ENCODE measurements around the gene RRP36.
"Not testable (repeated sequence)": the region's sequence is repeated elsewhere in the genome, so short reads cannot be mapped to it uniquely, and the experiment has no call there.

Gene RRP36

DNA sequence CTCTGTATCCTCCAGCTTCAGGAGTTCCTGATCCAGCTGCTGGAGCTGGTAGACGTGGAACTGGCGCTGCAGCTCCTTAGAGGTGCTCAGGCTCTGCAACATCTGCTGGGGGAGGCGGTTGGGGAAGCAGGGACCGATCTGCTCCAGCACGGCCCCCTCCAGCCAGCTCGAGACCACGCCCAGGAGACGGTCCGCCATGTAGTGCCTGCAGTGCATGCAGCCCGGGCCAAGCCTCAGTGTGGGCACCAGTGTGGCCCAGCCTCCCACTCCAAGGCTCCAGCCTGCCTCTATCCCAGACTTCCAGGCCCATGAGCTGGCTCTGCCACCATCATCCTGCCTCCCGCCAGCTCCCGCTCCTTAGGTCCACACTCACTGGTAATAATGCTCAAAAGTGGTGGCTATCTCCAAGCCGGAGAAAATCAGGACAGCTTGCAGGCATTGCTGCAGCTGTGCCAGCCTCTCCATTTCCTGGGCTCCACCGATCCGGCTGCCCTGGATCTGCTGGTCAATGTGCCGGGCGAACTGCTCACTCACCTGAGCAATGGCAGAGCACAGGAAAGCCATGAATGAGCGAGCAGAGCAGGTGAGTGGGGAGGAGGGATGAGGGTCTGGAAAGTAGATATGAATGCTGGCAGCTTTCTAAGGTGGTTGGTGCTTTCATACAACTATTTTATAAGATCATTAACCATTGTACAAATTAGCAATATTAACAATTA, 19.3 kb downstream of the RRP36 start:
- no peak for ATAC-seq
- DNase-seq (ENCODE audit: low spot score in 2 of 2), result no peak
- H3K27ac Mint-ChIP-seq, result peak overlapping the region; percentile 86

DNA sequence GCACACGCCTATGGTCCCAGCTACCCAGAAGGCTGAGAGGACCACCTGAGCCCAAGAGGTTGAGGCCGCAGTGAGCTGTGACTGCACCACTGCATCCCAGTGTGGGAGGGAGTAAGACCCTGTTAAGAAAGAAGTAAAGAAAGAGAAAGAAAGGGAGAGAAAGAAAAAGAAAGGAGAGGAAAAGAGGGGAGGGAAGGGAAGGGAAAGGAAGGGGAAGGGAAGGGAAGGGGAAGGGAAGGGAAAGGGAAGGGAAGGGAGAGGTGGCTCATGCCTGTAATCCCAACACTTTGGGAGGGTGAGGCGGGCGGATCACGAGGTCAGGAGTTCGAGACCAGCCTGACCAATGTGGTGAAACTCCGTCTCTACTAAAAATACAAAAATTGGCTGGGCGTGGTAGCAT, 20.1 kb downstream of the RRP36 start:
- H3K4me1 Mint-ChIP-seq, result peaks cover 12% of the 10 kb centered on the region
- H3K9me3 Mint-ChIP-seq; H3K4me3 Mint-ChIP-seq; ATAC-seq; DNase-seq (ENCODE audit: low spot score in 2 of 2): not testable (repeated sequence)
- peaks cover 94% of the 10 kb centered on the region for H3K36me3 Mint-ChIP-seq
- H3K27ac Mint-ChIP-seq, result peak overlapping the region; percentile 86

More for the DNA sequence above, 19.3 kb downstream of the RRP36 start:
- H3K4me1 Mint-ChIP-seq, result peaks cover 9% of the 10 kb centered on the region
- peaks cover 94% of the 10 kb centered on the region for H3K36me3 Mint-ChIP-seq
- H3K4me3 Mint-ChIP-seq, result no peak overlapping the region
- no peaks in the 10 kb centered on the region for H3K9me3 Mint-ChIP-seq

DNA sequence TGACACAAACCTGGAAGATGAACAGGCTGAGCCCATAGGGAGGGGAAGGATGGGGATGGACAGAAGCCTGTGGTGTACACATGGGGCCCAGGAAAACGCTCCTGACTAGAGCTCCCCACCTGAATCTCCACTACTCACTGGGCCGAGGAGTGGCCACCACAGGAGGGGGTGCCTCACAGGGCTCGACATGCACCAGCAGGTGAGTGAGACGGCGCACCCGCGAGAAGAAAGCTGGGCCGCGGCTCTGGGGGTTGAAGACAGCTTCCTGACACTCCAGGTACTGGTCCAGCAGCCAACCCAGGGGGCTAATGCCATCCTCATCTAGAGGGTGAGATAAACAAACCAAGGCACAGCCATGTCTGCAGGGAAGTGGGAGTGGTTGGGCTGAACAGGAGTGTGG, 21.9 kb downstream of the RRP36 start:
- H3K4me1 Mint-ChIP-seq, result peaks cover 13% of the 10 kb centered on the region
- DNase-seq (ENCODE audit: low spot score in 2 of 2) (no peak), ATAC-seq (no peak)
- H3K36me3 Mint-ChIP-seq, result peaks cover 91% of the 10 kb centered on the region
- peak overlapping the region; percentile 68 for H3K27ac Mint-ChIP-seq
- H3K9me3 Mint-ChIP-seq, result no peaks in the 10 kb centered on the region
- H3K4me3 Mint-ChIP-seq, result no peak overlapping the region

DNA sequence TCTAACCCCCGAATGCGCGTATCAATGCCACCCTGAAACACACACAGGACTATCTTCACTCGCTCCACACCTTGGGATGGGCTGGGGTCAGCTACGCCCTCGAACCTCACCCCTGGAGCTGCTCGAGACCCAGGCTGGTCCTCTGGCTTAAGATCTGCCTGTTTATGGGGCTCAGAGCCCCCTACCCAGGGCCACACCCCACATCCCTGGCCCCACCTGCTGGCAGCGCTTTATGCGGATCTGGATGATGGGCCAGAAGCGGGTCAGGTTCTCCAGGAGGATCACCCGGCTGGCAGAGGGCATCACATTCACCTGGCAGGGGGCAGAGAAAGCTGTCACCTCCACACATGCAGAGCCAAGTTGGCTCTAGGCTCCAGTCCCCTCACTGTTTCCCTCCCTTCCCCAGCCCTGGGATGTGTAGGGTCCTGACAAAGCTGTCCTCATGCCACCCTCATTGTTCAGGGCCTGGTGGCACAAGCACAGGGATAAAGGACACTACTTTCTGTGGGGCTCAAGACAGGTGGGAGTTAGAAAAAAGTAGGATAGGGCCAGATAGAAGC, 24.0 kb downstream of the RRP36 start:
- Mint-ChIP-seq H3K36me3 (peaks cover 91% of the 10 kb centered on the region), H3K4me1 (peaks cover 19% of the 10 kb centered on the region), H3K4me3 (no peak overlapping the region), H3K27ac (peak overlapping the region; percentile 9), H3K9me3 (no peaks in the 10 kb centered on the region)
- ATAC-seq (no peak), DNase-seq (ENCODE audit: low spot score in 2 of 2) (no peak)

DNA sequence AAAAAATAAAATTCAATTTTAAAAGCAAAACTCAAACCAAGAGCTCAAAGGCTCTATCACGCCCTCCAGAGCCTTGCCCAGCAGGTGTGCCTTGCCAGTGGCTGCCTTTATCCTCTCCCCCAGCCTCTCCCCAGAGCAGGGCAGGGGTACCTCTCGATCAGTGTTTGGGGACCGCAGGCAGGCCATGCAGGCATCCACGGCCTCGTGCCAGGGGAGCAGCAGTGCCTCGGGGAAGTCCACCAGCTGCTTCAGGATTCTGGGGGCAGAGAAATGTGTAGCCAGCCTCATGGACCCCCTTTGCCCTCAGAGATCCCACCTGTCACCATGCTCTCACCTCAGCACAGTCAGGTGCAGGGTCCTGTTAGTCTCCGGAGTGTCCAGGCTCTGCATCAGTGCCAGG, 26.6 kb downstream of the RRP36 start:
- Mint-ChIP-seq H3K27ac (peak overlapping the region; percentile 38), H3K9me3 (no peaks in the 10 kb centered on the region), H3K4me1 (peaks cover 40% of the 10 kb centered on the region), H3K4me3 (no peak overlapping the region), H3K36me3 (peaks cover 82% of the 10 kb centered on the region)
- no peak for DNase-seq (ENCODE audit: low spot score in 2 of 2)
- no peak for ATAC-seq

DNA sequence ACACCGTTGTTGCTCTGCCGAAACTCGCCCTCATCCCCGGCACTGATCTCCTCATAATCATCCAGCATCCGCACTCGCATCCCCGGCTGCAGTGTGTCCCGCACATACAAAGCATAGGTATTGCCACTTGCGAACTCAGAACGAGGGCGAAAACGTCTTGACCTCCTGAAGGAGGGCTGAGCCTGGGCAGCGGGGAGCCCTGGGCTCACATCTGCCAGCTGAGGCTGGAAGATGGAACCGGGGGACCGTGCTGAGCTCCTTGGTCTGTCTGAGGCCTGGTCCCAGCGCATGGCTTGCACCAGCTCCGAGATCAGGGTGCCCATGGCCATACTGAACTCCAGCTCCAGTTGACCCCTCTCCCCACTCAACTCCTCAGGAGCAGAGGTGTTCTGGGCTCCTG, 29.6 kb downstream of the RRP36 start:
- no peaks in the 10 kb centered on the region for H3K9me3 Mint-ChIP-seq
- peaks cover 51% of the 10 kb centered on the region for H3K4me1 Mint-ChIP-seq
- H3K36me3 Mint-ChIP-seq, result peaks cover 83% of the 10 kb centered on the region
- ATAC-seq (no peak), DNase-seq (ENCODE audit: low spot score in 2 of 2) (no peak)
- no peak overlapping the region for H3K4me3 Mint-ChIP-seq
- peak overlapping the region; percentile 99 for H3K27ac Mint-ChIP-seq

DNA sequence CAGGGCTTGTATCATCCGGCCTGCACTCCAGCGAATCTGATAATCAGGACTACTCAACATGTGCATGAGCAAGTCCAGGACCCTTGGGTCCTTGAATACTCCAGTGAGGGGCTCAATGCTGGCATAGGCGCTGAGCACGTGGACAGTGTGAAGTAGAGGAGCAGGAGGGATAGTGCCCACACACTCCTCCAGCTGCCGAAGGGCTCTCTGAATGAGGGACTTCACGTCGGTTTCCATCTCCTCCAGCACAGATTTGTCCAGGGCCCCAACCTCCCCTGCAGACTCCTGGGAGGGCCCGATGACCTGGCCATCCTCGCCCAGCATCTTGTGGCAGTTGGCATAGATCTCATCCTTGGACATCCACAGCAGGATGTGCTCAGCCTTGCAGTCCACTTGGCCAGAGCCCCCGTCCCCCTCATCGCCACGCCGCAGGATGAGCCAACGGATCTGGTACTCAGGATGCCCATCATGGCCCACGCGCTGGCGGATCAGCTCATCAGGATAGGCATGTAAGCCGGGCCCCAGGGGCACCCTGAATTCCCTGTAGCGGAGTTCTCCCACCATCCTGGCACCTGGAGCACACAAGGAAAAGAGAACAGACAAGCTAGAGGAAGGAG, 30.9 kb downstream of the RRP36 start:
- Mint-ChIP-seq H3K36me3 (peaks cover 90% of the 10 kb centered on the region), H3K4me1 (peaks cover 47% of the 10 kb centered on the region)
- no peak for ATAC-seq

DNA sequence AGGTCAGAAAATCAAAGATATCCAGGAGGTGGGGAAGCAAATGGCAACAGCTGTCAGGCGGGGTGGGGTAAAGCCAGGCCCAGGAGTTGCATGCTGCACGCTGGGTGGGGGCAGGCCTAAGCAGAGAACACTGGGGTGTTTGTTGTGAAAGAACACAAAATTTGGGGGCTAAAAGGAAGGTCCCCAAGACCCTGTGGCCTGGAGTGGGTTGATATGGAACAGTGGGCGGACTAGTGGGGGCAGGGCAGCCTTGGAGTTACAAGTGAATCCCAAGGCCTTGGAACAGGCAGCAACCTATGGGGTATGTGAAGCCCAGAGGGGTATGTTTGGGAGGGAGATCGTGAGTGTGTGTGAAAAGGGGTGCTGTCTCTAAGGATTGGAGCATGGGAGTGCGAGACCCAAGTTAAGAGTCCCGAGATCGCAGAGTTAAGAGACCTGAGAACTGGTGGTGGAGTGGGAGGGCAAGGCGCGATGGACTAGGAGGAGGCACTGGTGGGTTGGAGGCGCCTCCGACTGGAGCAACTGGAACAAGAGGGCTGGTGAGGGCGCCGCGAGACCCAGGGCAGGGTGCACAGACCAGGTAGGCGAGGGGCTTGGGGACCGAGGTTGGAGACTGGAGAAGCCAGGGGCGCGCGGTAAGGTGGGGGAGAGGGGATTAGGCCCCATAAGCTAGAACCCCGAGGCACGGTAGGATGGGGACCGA, 31.6 kb downstream of the RRP36 start:
- H3K36me3 Mint-ChIP-seq, result peaks cover 90% of the 10 kb centered on the region
- no peak for DNase-seq (ENCODE audit: low spot score in 2 of 2)
- H3K27ac Mint-ChIP-seq, result peak overlapping the region; percentile 99
- peak overlapping the region; percentile 97 for H3K4me3 Mint-ChIP-seq
- ATAC-seq, result peak; percentile 35
- H3K4me1 Mint-ChIP-seq, result peaks cover 51% of the 10 kb centered on the region
- no peaks in the 10 kb centered on the region for H3K9me3 Mint-ChIP-seq

More for the DNA sequence above, 30.9 kb downstream of the RRP36 start:
- DNase-seq (ENCODE audit: low spot score in 2 of 2), result no peak
- peak overlapping the region; percentile 97 for H3K4me3 Mint-ChIP-seq
- no peaks in the 10 kb centered on the region for H3K9me3 Mint-ChIP-seq
- H3K27ac Mint-ChIP-seq, result peak overlapping the region; percentile 99

DNA sequence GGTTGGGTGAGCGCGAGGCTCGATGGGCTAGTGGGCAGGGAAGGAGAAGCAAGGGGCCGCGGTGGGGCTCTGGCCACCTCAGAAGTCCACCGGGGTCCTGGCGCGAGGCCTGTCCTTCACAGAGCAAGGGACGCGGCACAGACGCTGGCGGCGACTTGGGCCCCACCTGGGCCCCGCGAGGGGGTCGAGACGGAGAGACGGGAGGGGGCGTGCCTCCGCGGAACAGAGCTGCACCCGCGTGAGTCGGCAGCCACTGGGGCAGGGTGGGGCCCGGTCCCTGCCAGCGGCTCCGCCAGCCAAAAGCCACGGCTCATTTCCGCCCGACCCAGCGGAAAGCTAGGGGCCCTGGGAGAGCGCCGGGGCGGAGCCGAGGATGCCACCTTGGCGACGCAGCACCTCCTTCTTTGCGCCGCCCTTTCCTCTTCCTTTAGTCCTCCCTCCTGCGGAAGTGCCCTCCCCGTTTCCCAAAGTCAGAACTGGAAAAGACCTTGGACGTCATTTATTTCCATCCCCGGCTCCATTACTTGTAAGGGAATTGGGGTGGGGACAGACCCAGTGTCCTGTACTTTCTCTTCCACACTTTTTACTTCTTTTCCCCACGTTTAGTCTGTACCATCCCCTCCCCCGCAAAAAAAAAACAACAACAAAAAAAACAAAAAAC, 32.3 kb downstream of the RRP36 start, which contains the start of gene CUL7:
CUL7 (minus strand) TSS at position 307 of the 661 bp plus-strand sequence. CDS start 1,063 bp downstream, outside the sequence.
- peak within 1 kb of the TSS; percentile 97 for H3K4me3 Mint-ChIP-seq
- peak within 1 kb of the TSS; percentile 99 for H3K27ac Mint-ChIP-seq
- H3K4me1 Mint-ChIP-seq, result peaks cover 58% of the 10 kb centered on the region
- peak; percentile 77 to 92 for DNase-seq (ENCODE audit: low spot score in 2 of 2)
- H3K36me3 Mint-ChIP-seq, result peaks cover 90% of the 10 kb centered on the region
- no peaks in the 10 kb centered on the region for H3K9me3 Mint-ChIP-seq
- ATAC-seq, result peak; percentile 98

DNA sequence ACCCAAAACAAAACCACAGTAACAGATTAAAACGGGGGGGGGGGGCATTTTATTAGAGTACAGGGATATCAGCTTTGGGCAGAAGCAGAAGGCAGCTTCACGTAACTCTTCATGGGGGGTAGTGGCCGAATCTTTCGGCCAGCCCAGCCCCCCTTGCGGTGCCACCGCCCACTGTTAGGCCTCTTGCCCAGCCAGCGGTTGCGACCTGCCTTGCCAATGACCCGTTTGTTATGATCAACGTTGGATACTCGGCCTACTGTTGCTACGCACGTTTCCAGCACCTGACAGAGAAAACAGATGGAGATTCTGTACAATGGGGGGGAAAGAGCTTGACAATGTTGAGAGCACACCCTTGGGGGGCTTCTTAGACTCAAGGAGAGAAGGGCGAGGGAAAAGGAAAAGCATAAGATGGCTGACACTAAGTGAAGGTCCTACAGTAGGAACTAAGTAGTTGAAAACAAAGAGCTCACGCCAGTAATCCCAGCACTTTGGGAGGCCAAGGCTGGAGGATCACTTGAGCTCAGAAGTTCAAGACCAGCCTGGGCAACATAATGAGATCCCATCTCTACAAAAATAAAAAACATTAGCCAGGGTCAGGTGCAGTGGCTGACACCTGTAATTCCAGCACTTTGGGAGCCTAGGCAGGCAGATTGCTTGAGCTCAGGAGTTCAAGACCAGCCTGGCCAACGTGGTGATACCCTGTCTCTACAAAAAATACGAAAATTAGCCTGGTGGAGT, 33.0 kb downstream of the RRP36 start:
- H3K4me1 Mint-ChIP-seq, result peaks cover 59% of the 10 kb centered on the region
- no peaks in the 10 kb centered on the region for H3K9me3 Mint-ChIP-seq
- peaks cover 84% of the 10 kb centered on the region for H3K36me3 Mint-ChIP-seq
- peak overlapping the region; percentile 97 for H3K4me3 Mint-ChIP-seq
- DNase-seq (ENCODE audit: low spot score in 2 of 2) (no peak), ATAC-seq (no peak)
- H3K27ac Mint-ChIP-seq, result peak overlapping the region; percentile 99

DNA sequence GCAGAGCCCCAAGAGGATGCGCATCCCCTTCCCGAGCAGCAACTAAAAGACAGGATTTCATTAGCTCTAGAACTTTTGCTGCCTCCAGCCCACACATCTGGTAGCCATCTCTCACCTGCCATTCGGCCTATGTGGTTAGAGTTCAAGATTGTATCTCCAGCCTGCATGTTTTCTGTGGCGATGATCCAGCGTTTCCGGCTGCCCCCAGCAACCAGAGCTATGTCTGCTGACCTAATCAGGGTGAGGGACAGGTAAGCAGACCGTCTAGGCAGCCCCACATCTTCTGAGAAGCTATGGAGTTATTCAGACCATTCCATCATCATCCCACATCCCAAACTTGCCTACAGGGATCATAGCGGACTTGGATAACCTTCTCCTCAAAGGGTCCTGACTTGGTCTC, 34.5 kb downstream of the RRP36 start:
- Mint-ChIP-seq H3K4me1 (peaks cover 58% of the 10 kb centered on the region), H3K4me3 (no peak overlapping the region), H3K27ac (peak overlapping the region; percentile 23), H3K36me3 (peaks cover 79% of the 10 kb centered on the region), H3K9me3 (no peaks in the 10 kb centered on the region)
- ATAC-seq (no peak), DNase-seq (ENCODE audit: low spot score in 2 of 2) (no peak)

DNA sequence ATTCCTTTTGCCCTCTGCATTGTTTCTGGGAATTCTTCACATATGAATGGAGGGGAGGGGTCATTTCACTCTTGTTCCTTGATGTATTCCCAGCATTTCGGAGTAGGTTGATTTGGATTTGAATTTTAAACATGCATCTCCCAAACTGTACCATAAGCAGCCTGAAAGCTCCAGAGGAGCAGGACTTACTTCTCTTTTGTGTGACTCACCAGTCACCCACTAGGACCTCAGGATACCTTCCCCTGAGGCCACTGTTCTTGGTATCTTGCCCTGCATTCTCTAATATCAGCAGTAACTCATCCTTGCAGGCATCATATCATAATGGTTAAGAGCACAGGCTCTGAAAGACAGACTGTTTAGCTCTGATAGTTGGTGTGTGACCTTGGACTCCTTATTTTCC, 37.1 kb downstream of the RRP36 start:
- peak overlapping the region; percentile 86 for H3K4me3 Mint-ChIP-seq
- ATAC-seq (no peak), DNase-seq (ENCODE audit: low spot score in 2 of 2) (no peak)
- peaks cover 64% of the 10 kb centered on the region for H3K36me3 Mint-ChIP-seq
- H3K4me1 Mint-ChIP-seq, result peaks cover 40% of the 10 kb centered on the region
- H3K9me3 Mint-ChIP-seq, result no peaks in the 10 kb centered on the region
- peak overlapping the region; percentile 98 for H3K27ac Mint-ChIP-seq

DNA sequence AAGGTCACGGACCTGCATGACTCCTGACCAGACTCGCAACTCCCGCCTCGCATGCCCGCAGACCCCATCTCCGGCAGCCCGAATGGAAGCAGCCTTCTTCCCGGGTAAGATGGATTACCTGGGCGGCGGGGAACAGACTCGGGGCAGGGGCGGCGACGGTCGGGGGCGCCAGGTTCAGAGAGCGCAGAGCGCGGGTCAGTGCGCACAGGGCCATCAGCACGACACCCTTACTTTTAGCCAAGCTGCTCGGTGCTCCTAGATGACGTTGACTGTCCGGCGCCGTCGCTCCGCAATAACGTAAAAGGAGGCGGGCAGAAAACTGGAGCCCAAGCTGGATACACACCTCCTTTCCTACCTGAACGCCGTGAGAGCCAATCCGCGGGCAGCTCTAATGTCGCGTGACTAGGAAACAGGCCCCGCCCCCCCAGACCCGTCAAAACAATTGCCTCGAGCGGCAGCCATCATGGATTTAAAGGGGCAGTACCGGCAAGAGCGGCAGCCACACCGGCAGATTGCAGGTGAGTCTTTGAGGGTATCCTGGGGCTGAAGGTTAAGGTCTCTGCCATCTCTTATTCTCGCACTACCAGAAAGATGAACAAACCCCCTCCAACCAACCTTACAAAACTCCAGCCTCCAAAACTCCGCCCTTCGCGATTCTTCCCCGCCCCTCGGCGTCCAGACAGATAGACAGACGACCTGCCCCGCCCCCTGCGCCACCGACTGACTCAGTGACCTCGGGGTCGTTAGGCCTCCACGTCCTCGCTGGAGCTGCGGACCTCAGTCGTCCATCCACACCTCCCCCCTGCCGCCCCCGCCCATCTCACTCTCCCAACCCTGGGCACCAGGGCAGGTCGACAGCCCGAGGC, 38.0 kb downstream of the RRP36 start, which contains the start of the genes KLC4 and MRPL2:
KLC4 (plus strand) TSS at position 464 of the 866 bp plus-strand sequence. CDS start 1,705 bp downstream, outside the sequence.
MRPL2 (minus strand) TSS at position 267 of the 866 bp plus-strand sequence; CDS start at position 214, 53 bp downstream.
- Mint-ChIP-seq H3K4me1 (peaks cover 32% of the 10 kb centered on the region), H3K36me3 (peaks cover 55% of the 10 kb centered on the region), H3K4me3 (peak within 1 kb of the TSS; percentile 86), H3K27ac (peak within 1 kb of the TSS; percentile 98), H3K9me3 (no peaks in the 10 kb centered on the region)
- ATAC-seq, result peak; percentile 96
- peak; percentile 89 to 97 for DNase-seq (ENCODE audit: low spot score in 2 of 2)

Measured in stimulated activated effector memory CD8-positive, alpha-beta T cell treated with anti-CD3 and anti-CD28 coated beads, Interleukin-12 subunit alpha, Interleukin-12 subunit beta, amount 100 ng/mL, for 72 hours (primary cell).